WTC11 (cell line): ENCODE measurements around the gene PRDM5.

Experiments
- ATF3 ChIP-seq: sonication (generic); formaldehyde crosslinking; conservative IDR thresholded peaks from 2 replicates; pipeline ENCODE4 v1.8.1; 2022; ENCODE audit warnings: mild to moderate bottlenecking, missing genetic modification reagents
- CBFB ChIP-seq: sonication (generic); formaldehyde crosslinking; IDR thresholded peaks from 2 replicates; pipeline ENCODE4 v1.8.1; 2022; ENCODE audit warnings: mild to moderate bottlenecking, low read depth, missing genetic modification reagents
- CREB1 ChIP-seq: sonication (generic); formaldehyde crosslinking; IDR thresholded peaks from 2 replicates; pipeline ENCODE4 v1.8.0; 2023; ENCODE audit warnings: mild to moderate bottlenecking, missing genetic modification reagents
- CTCF ChIP-seq: fragments of 200-600 bp; IDR thresholded peaks from 2 replicates; pipeline ENCODE4 v1.8.0; 2022; ENCODE audit warnings: antibody characterized with exemption
- ELF4 ChIP-seq: sonication (generic); formaldehyde crosslinking; IDR thresholded peaks from 2 replicates; pipeline ENCODE4 v1.8.1; 2022; ENCODE audit warnings: low read depth, mild to moderate bottlenecking, moderate library complexity, missing genetic modification reagents
- FOXJ3 ChIP-seq: sonication (generic); formaldehyde crosslinking; IDR thresholded peaks from 2 replicates; pipeline ENCODE4 v1.9.0; 2021; ENCODE audit warnings: missing genetic modification reagents, mild to moderate bottlenecking, borderline replicate concordance
- FOXP4 ChIP-seq: sonication (generic); formaldehyde crosslinking; IDR thresholded peaks from 2 replicates; pipeline ENCODE4 v1.8.0; 2022; ENCODE audit warnings: mild to moderate bottlenecking, missing genetic modification reagents
- MAX ChIP-seq: sonication (generic); formaldehyde crosslinking; IDR thresholded peaks from 2 replicates; pipeline ENCODE4 v1.8.0; 2022; ENCODE audit warnings: mild to moderate bottlenecking, missing genetic modification reagents
- MYBL2 ChIP-seq: sonication (generic); formaldehyde crosslinking; IDR thresholded peaks from 2 replicates; pipeline ENCODE4 v1.8.1; 2023; ENCODE audit warnings: mild to moderate bottlenecking, moderate library complexity, missing genetic modification reagents
- NR1H2 ChIP-seq: sonication (generic); formaldehyde crosslinking; IDR thresholded peaks from 2 replicates; pipeline ENCODE4 v1.9.0; 2021; ENCODE audit warnings: mild to moderate bottlenecking, moderate library complexity, missing genetic modification reagents
- PRRX2 ChIP-seq: fragments of 250-450 bp; sonication (Bioruptor Pico); IDR thresholded peaks from 2 replicates; pipeline ENCODE4 v1.8.0; 2021; ENCODE audit warnings: mild to moderate bottlenecking
- SP1 ChIP-seq: sonication (generic); formaldehyde crosslinking; conservative IDR thresholded peaks from 2 replicates; pipeline ENCODE4 v1.8.1; 2022; ENCODE audit warnings: missing genetic modification reagents
- TCF7 ChIP-seq: sonication (generic); formaldehyde crosslinking; IDR thresholded peaks from 2 replicates; pipeline ENCODE4 v1.8.0; 2022; ENCODE audit warnings: mild to moderate bottlenecking, low read depth, missing genetic modification reagents, moderate library complexity
- ZBTB43 ChIP-seq: sonication (generic); formaldehyde crosslinking; IDR thresholded peaks from 2 replicates; pipeline ENCODE4 v1.8.1; 2023; ENCODE audit warnings: mild to moderate bottlenecking, missing genetic modification reagents

- TF ChIP-seq CTCF = no peak
- no peak for TF ChIP-seq NR1H2
- TF ChIP-seq SP1 (CRISPR knock-in tag) = no peak
- no peak for TF ChIP-seq MAX (CRISPR knock-in tag)
- no peak for TF ChIP-seq ATF3 (CRISPR knock-in tag)
- no peak for TF ChIP-seq FOXP4
- TF ChIP-seq ELF4 = no peak
- TF ChIP-seq CREB1 (CRISPR knock-in tag) = no peak
- TF ChIP-seq MYBL2 (CRISPR knock-in tag) = no peak
- TF ChIP-seq TCF7 (CRISPR knock-in tag) = no peak
- no peak for TF ChIP-seq CBFB (CRISPR knock-in tag)
- TF ChIP-seq ZBTB43 = no peak
- no peak for TF ChIP-seq PRRX2 (CRISPR knock-in tag)
- TF ChIP-seq FOXJ3 (CRISPR knock-in tag) = no peak
Observed at GRCh38 chr4:120915336-120915735, 7.2 kb downstream of the PRDM5 start.
